Urinary bladder (tissue), 4 donors: ENCODE data around the gene CEP68. TPM values are rescaled to one million over a fixed set of nuclear protein-coding genes. Genes with fewer than 3 reads are reported as not detected.
"Not testable (repeated sequence)": the region's sequence is repeated elsewhere in the genome, so short reads cannot be mapped to it uniquely, and the experiment has no call there.

Experiments
- DNase-seq: peaks from one replicate; pipeline ENCODE4 v3.0.0-alpha.2; 2015; ENCODE audit errors: extremely low spot score
- H3K27ac ChIP-seq: one replicate; pipeline ENCODE4 v1.5.1; 2013; ENCODE audit warnings: low read depth, mild to moderate bottlenecking, moderate library complexity
- H3K36me3 ChIP-seq: one replicate; pipeline ENCODE4 v1.6.1; 2013; ENCODE audit warnings: mild to moderate bottlenecking, moderate library complexity; ENCODE audit not compliant: insufficient read depth
- H3K4me1 ChIP-seq: one replicate; pipeline ENCODE4 v1.6.1; 2013; ENCODE audit warnings: mild to moderate bottlenecking, moderate library complexity; ENCODE audit not compliant: insufficient read depth
- H3K4me3 ChIP-seq: one replicate; pipeline ENCODE4 v1.5.1; 2013; ENCODE audit warnings: low read depth, low read length
- WGBS: extraction: QIAGEN DNeasy Blood & Tissue Kit; methylation state at CpG from one replicate; pipeline ENCODE4 v1.1.7; 2013; 5-methylcytosine and 5-hydroxymethylcytosine counted together
- polyA plus RNA-seq: library from polyadenylated mRNA; stranded (reverse); fragments of 200-250 nt; gene quantifications from one replicate; pipeline ENCODE4 v1.2.3, GENCODE V29; 2013
- total RNA-seq: library from RNA; depleted of rRNA; stranded (reverse); fragments of >200 nt; gene quantifications from one replicate; pipeline ENCODE4 v1.2.3, GENCODE V29; 2014
- donor health status: healthy with polysubstance abuse.
- donor health status: healthy.

Gene CEP68
- total and polyA plus RNA-seq, 2 donors = 18.5 to 32.3 TPM

DNA sequence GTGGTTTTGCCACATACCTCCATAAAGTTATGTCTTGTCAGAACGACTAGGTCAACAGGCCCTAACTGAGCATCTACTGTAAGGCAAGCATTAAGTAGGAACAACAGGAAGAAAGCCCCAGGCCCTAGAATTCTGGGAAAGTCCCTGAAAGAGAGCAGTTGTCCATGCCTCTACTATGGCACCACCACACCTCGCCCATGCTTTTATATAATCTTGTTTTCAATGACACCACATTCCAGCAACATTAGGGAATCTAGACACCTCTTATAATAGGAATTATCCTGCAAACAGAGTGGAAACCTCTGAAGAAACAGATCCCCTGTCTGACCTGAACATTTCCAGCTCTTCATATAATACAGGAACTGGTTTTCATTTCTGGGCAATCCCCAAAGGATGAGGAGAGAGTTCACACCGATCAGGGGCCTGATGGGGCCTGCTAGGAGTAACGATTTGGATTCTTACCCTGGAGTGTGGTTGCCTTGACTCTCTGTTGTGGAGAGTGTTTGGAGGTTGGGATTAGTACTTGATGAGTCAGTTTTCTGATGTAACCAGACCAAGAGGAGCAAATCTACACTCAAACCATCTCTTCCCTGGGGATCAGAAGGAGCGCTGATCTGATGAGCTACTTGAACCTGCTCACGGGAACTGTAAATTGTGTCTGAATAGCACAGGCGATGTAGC is 31.9 kb upstream of the CEP68 start:
- no peaks in the 10 kb centered on the region for H3K4me1 ChIP-seq
- H3K27ac ChIP-seq = no peak overlapping the region
- no peak overlapping the region for H3K4me3 ChIP-seq
- no peak for DNase-seq
- WGBS = 78% methylated on average over 7 of the region's 7 CpGs
- H3K36me3 ChIP-seq = no peaks in the 10 kb centered on the region

DNA sequence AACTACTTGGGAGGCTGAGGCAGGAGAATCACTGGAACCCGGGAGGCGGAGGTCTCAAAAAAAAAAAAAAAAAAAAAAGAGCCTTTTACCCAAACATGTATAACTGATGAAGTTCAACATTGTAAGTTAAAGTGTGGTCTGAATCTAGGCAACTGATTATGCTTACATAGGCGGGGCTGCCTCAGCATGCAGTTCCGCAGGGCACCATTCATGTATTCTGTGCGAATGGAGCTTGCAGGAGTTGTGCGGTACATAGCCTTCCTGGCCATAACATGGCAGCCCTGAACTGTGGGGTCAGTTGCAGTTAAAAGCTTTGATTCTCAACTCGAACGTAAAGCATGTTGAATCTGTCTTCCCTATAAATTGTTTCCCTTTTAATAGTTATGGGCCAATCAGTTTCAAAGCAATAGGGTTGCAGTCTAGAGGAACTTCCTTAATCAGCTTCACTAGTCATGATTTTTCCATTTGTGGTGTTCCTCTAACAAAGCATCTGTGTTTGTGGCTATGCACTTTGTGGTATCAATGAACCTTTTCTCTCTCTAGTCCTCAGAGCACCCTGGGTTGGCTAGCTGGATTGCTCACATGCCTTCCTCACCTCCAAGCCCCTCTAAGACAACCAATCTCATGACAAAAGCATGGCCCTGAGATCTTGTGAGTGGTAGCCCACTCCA is 30.6 kb upstream of the CEP68 start:
- H3K36me3 ChIP-seq = no peaks in the 10 kb centered on the region
- H3K4me1 ChIP-seq = no peaks in the 10 kb centered on the region
- no peak for DNase-seq
- H3K4me3 ChIP-seq = no peak overlapping the region
- no peak overlapping the region for H3K27ac ChIP-seq
- WGBS = 91% methylated on average over 8 of the region's 8 CpGs

- no peaks in the 10 kb centered on the region for H3K4me1 ChIP-seq
- WGBS = 97% methylated on average over 8 of the region's 8 CpGs
- H3K4me3 ChIP-seq = no peak overlapping the region
- no peaks in the 10 kb centered on the region for H3K36me3 ChIP-seq
- DNase-seq = no peak
- no peak overlapping the region for H3K27ac ChIP-seq
Observed at GRCh38 chr2:65026154-65026553, 30.1 kb upstream of the CEP68 start.

- Histone ChIP-seq H3K27ac (no peak overlapping the region), H3K4me3 (no peak overlapping the region), H3K36me3 (no peaks in the 10 kb centered on the region), H3K4me1 (no peaks in the 10 kb centered on the region)
- 97% methylated on average over 13 of the region's 13 CpGs for WGBS
- DNase-seq = no peak
Observed at GRCh38 chr2:65026704-65027464, 29.3 kb upstream of the CEP68 start.

DNA sequence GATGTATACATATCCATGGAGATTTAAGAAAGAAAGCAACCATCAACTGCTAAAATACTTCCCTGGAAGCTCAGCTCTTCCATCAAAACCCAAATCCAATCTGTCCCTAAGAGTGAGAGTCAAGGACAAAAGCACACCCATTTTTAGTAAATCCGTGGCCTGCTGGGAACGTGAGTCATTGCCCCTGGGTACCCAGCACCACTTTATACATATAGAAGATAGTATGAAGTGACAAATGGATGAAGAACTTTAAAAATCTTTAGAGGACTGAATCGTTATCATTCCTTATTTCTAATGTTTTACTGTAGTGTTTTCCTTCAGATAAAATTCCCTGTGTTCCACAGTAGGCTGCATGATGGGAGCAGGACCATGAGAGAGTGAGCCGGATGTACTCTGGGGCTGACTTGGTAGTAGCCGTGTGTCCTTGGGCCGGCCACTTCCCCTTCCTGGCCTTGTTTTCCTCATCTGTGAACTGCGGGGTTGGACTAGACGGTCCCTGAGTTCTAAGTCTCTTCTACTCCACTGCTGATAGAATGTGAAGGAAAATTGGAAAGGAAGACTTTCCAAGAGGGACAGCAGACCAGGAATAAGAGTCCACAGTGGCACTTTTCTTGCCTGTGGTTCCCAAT is 28.5 kb upstream of the CEP68 start:
- 88% methylated on average over 8 of the region's 8 CpGs for WGBS
- Histone ChIP-seq H3K4me3 (no peak overlapping the region), H3K4me1 (peaks cover 2% of the 10 kb centered on the region), H3K36me3 (no peaks in the 10 kb centered on the region), H3K27ac (no peak overlapping the region)
- no peak for DNase-seq

GRCh38 chr2:65030476-65031332 is 25.5 kb upstream of the CEP68 start:
- Histone ChIP-seq H3K27ac (no peak overlapping the region), H3K4me1 (peaks cover 2% of the 10 kb centered on the region), H3K36me3 (no peaks in the 10 kb centered on the region), H3K4me3 (no peak overlapping the region)
- WGBS = 82% methylated on average over 11 of the region's 11 CpGs
- DNase-seq = no peak

GRCh38 chr2:65031341-65032018 is 24.7 kb upstream of the CEP68 start:
- no peaks in the 10 kb centered on the region for H3K36me3 ChIP-seq
- no peak overlapping the region for H3K27ac ChIP-seq
- no peak overlapping the region for H3K4me3 ChIP-seq
- no peak for DNase-seq
- WGBS = 62% methylated on average over 8 of the region's 8 CpGs
- H3K4me1 ChIP-seq = peaks cover 2% of the 10 kb centered on the region

DNA sequence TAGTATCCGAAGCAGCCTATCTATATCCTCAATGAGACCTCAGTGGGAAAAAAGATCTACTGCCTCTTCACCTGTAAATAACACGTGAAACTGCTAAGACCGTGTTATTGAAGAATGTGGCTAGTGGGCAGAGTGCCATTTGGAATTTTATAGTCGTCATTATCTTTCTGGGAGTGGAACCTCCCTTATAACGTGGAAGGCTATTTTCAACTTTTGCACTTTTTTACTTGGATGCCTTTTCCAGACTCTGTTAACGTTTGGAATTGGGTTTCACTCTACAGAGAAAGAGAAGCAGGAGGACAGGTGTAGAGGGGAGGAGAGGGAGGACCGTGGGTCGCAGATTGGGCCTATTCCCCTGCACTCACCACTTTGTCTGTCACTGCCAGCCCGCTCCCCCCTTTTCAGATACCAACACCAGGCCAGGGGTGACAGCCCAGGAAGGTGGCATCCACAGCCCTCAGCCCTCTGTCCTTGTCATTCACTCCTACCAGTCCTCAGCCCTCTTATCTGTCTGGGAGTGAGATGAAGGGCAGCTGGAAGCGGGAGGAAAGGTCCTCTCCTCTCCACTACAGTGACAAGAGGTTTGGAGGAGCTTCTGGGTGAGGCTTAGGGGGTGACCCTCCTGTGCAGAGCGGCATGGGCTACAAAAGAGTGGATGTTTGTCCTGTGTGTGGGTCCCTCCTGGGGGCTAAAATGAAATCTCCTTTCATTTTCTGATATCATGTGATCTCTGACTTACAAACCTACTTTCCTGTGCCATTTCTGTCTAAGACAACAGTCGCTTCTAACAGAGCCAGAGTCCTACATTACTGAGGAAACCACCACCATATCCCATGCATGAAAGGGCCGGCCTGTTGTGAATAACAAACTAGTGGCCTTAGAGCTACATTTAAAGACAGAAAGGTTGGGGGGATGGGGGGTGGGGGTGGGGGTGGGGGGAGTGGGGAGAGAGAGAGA is 23.9 kb upstream of the CEP68 start:
- no peak for DNase-seq
- H3K27ac ChIP-seq = no peak overlapping the region
- H3K36me3 ChIP-seq = no peaks in the 10 kb centered on the region
- peaks cover 2% of the 10 kb centered on the region for H3K4me1 ChIP-seq
- WGBS = 60% methylated on average over 13 of the region's 13 CpGs
- H3K4me3 ChIP-seq = no peak overlapping the region

- Histone ChIP-seq H3K36me3 (no peaks in the 10 kb centered on the region), H3K4me1 (peaks cover 2% of the 10 kb centered on the region), H3K27ac (no peak overlapping the region), H3K4me3 (no peak overlapping the region)
- 85% methylated on average over 4 of the region's 4 CpGs for WGBS
- no peak for DNase-seq
Observed at GRCh38 chr2:65033178-65033577, 23.0 kb upstream of the CEP68 start.

DNA sequence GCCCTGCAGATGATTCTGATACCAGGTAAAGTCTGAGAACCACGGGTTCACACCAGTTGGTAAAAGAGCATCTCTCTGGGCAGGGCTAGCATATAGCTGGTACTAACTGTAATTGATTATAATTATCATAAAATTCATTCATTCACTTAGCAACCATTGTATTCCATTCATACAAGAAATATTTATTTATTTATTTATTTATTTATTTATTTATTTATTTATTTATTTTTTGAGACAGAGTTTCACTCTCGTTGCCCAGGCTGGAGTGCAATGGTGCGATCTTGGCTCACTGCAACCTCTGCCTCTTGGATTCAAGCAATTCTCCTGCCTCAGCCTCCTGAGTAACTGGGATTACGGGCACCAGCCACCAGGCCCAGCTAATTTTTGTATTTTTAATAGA is 22.5 kb upstream of the CEP68 start:
- WGBS = 96% methylated on average over 4 of the region's 4 CpGs
- not testable (repeated sequence) for H3K36me3 ChIP-seq, H3K4me3 ChIP-seq, H3K4me1 ChIP-seq, DNase-seq, H3K27ac ChIP-seq

DNA sequence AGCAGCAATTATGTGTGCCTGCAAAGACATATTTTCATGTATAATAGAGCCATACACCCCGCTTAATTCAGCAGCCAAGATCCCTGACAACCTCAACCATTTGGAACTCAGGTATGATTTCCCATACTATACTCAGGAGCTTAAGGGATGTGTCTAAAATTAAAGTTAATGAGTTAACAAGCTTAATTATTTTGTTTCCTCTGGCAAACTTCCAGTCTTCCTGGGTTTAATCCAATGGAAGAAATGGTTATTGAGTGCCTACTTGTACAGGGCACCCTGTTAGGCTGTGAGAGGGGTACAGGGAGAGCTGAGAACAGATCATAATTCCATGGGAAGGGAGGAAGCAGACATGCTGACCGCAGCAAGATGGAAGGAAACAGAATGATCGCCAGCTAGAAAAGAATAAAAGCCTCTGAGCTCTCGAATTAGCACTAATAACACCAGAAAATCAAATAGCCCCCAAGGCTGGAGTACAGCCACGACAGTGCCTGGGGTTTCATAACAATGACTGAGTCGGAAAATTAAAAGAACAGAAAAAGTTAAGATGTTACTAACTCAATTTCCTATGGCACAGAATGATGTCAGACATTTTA is 20.8 kb upstream of the CEP68 start:
- WGBS = 78% methylated on average over 6 of the region's 6 CpGs
- Histone ChIP-seq H3K36me3 (no peaks in the 10 kb centered on the region), H3K4me3 (no peak overlapping the region), H3K27ac (no peak overlapping the region), H3K4me1 (peaks cover 2% of the 10 kb centered on the region)
- DNase-seq = no peak
